ENCODE data around the gene BMERB1.
"Not testable (repeated sequence)": the region's sequence is repeated elsewhere in the genome, so short reads cannot be mapped to it uniquely, and the experiment has no call there.

BMERB1 gene

GRCh38 chr16:15566095-15566494, 131.7 kb downstream of the BMERB1 start:
- Histone ChIP-seq H3K4me3 (ENCODE audit: low read depth, low read length) (no peak overlapping the region), H3K27ac (no peak overlapping the region), H3K9me3 (ENCODE audit: severe bottlenecking) (no peaks in the 10 kb centered on the region), H3K27me3 (ENCODE audit: insufficient read depth, low read depth, severe bottlenecking) (no peaks in the 10 kb centered on the region), H3K36me3 (no peaks in the 10 kb centered on the region; the same call in 1 of the 2 replicates)
- no peak for TF ChIP-seq CTCF (IDR thresholded peaks at IDR 0.05; ENCODE audit: low read depth, low read length)
- no peak for DNase-seq

DNA sequence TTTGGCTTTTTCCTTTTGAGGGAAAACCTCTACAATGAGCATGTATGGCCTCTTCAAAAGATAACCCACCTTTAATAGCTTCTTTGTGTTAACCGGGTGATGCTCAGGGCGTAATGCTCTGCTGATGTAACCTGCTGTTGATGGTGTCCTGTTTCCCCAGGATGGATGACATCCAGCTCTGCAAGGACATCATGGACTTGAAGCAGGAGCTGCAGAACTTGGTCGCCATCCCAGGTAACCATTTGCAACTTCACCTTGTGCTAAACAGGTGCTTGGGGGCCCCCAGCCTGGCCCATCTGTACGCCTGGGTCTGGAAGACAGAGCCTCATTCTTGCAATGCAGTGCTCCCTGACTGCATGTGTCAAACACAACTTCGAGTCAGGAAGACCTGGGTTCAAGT, 133.4 kb downstream of the BMERB1 start:
- H3K9me3 ChIP-seq (ENCODE audit: severe bottlenecking), result no peaks in the 10 kb centered on the region
- no peak for TF ChIP-seq CTCF (IDR thresholded peaks at IDR 0.05; ENCODE audit: low read depth, low read length)
- no peak overlapping the region for H3K27ac ChIP-seq
- no peak overlapping the region for H3K4me3 ChIP-seq (ENCODE audit: low read depth, low read length)
- no peak for DNase-seq
- H3K36me3 ChIP-seq, result no peaks in the 10 kb centered on the region; the same call in 1 of the 2 replicates
- H3K27me3 ChIP-seq (ENCODE audit: insufficient read depth, low read depth, severe bottlenecking), result no peaks in the 10 kb centered on the region

GRCh38 chr16:15570666-15571065, 136.3 kb downstream of the BMERB1 start:
- H3K4me3 ChIP-seq (ENCODE audit: low read depth, low read length); DNase-seq; H3K9me3 ChIP-seq (ENCODE audit: severe bottlenecking); H3K27me3 ChIP-seq (ENCODE audit: insufficient read depth, low read depth, severe bottlenecking); H3K36me3 ChIP-seq; H3K27ac ChIP-seq: not testable (repeated sequence)

GRCh38 chr16:15571557-15571956, 137.2 kb downstream of the BMERB1 start:
- TF ChIP-seq CTCF (IDR thresholded peaks at IDR 0.05; ENCODE audit: low read depth, low read length), result no peak
- Histone ChIP-seq H3K27me3 (ENCODE audit: insufficient read depth, low read depth, severe bottlenecking) (no peaks in the 10 kb centered on the region), H3K9me3 (ENCODE audit: severe bottlenecking) (no peaks in the 10 kb centered on the region), H3K27ac (no peak overlapping the region; the same call in 1 of the 2 replicates), H3K36me3 (no peaks in the 10 kb centered on the region; the same call in 1 of the 2 replicates), H3K4me3 (ENCODE audit: low read depth, low read length) (no peak overlapping the region)
- DNase-seq, result peak; percentile 37

GRCh38 chr16:15572329-15573001, 138.1 kb downstream of the BMERB1 start:
- Histone ChIP-seq H3K4me3 (ENCODE audit: low read depth, low read length) (no peak overlapping the region), H3K27ac (no peak overlapping the region)
- TF ChIP-seq CTCF (IDR thresholded peaks at IDR 0.05; ENCODE audit: low read depth, low read length), result no peak

DNA sequence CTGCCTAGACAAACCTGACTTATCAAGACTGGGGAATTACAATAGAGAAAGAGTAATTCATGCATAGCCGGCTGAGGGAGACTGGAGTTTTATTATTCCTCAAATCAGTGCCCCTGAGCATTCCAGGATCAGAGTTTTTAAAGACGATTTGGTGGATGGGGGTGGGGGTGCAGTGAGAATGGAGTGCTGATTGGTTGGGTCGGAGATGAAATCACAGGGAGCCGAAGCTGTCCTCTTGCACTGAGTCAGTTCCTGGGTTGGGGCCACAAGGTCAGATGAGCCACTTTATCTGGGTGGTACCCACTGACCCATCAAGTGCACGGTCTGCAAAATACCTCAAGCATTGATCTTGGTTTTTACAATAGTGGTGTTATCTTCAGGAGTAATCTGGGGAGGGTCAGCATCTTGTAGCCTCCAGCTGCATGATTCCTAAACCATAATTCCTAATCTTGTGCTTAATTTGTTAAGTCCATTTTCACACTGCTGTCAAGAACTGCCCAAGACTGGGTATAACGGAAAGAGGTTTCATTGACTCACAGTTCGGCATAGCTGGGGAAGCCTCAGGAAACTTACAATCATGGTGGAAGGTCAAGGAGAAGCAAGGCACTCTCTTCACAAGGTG, 139.0 kb downstream of the BMERB1 start:
- DNase-seq, result no peak
- H3K27ac ChIP-seq, result no peak overlapping the region
- H3K36me3 ChIP-seq, result no peaks in the 10 kb centered on the region; the same call in 1 of the 2 replicates
- H3K9me3 ChIP-seq (ENCODE audit: severe bottlenecking), result no peaks in the 10 kb centered on the region
- no peak for TF ChIP-seq CTCF (IDR thresholded peaks at IDR 0.05; ENCODE audit: low read depth, low read length)
- H3K27me3 ChIP-seq (ENCODE audit: insufficient read depth, low read depth, severe bottlenecking), result no peaks in the 10 kb centered on the region
- H3K4me3 ChIP-seq (ENCODE audit: low read depth, low read length), result no peak overlapping the region

More at GRCh38 chr16:15572329-15573001, 138.1 kb downstream of the BMERB1 start:
- H3K36me3 ChIP-seq, result no peaks in the 10 kb centered on the region; the same call in 1 of the 2 replicates
- no peaks in the 10 kb centered on the region for H3K9me3 ChIP-seq (ENCODE audit: severe bottlenecking)
- H3K27me3 ChIP-seq (ENCODE audit: insufficient read depth, low read depth, severe bottlenecking), result no peaks in the 10 kb centered on the region
- DNase-seq, result no peak

DNA sequence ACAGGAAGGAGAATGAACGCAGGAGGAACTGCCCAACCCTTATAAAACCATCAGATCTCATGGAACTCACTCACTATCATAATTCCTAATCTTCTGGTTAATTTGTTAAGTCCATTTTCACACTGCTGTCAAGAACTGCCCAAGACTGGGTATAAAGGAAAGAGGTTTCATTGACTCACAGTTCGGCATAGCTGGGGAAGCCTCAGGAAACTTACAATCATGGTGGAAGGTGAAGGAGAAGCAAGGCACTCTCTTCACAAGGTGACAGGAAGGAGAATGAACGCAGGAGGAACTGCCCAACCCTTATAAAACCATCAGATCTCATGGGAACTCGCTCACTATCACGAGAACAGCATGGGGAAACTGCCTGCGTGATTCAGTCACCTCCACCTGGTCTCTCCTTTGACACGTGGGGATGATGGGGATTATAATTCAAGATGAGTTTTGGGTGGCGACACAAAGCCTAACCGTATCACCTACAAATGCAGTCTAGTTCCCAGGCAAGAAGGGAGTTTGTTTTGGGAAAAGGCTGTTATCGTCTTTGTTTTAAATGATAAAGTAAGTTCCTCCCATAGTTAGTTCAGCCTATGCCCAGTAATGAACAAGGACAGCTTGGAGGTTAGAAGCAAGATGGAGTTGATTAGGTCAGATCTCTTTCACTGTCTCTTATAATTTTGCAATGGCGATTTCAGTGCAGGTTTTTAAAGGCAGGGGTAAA, 139.7 kb downstream of the BMERB1 start:
- not testable (repeated sequence) for H3K27ac ChIP-seq; H3K36me3 ChIP-seq; H3K4me3 ChIP-seq (ENCODE audit: low read depth, low read length); H3K27me3 ChIP-seq (ENCODE audit: insufficient read depth, low read depth, severe bottlenecking); H3K9me3 ChIP-seq (ENCODE audit: severe bottlenecking); DNase-seq
